SK-N-SH treated with all-trans-retinoic acid at 6 μM for 48 hours (cell line): Measurements from ENCODE around the gene CRYBA1.

Experiments
- ATAC-seq: fragments of 200-7000 bp; cut with Tn5 transposase; 3 replicates; pipeline ENCODE4 v1.9.1; 2020; ENCODE audit warnings: mild to moderate bottlenecking, moderate library complexity
- ARNTL ChIP-seq: fragments of 450-650 bp; formaldehyde crosslinking; IDR thresholded peaks from 2 replicates; pipeline ENCODE4 v1.5.0; 2020; ENCODE audit warnings: low read depth, mild to moderate bottlenecking, moderate library complexity, borderline replicate concordance
- BACH2 ChIP-seq: fragments of 250-450 bp; sonication (Bioruptor Pico); IDR thresholded peaks from 2 replicates; pipeline ENCODE4 v1.9.0; 2021; ENCODE audit warnings: mild to moderate bottlenecking, borderline replicate concordance
- CREB5 ChIP-seq: fragments of 250-450 bp; sonication (Bioruptor Pico); IDR thresholded peaks from 2 replicates; pipeline ENCODE4 v1.5.1; 2020; ENCODE audit warnings: low read depth, mild to moderate bottlenecking, moderate library complexity
- CSDC2 ChIP-seq: fragments of 250-450 bp; sonication (Bioruptor Pico); IDR thresholded peaks from 2 replicates; pipeline ENCODE4 v1.5.0; 2020; ENCODE audit warnings: mild to moderate bottlenecking, moderate library complexity
- CSRNP3 ChIP-seq: fragments of 250-450 bp; sonication (Bioruptor Pico); IDR thresholded peaks from 2 replicates; pipeline ENCODE4 v1.5.1; 2021; ENCODE audit warnings: mild to moderate bottlenecking, moderate library complexity
- ESRRG ChIP-seq: fragments of 250-450 bp; sonication (Bioruptor Pico); IDR thresholded peaks from 2 replicates; pipeline ENCODE4 v1.6.1; 2021; ENCODE audit warnings: mild to moderate bottlenecking
- GLIS3 ChIP-seq: fragments of 250-450 bp; sonication (Bioruptor Pico); IDR thresholded peaks from 2 replicates; pipeline ENCODE4 v1.5.0; 2020; ENCODE audit warnings: mild to moderate bottlenecking, moderate library complexity
- ISL1 ChIP-seq: fragments of 250-450 bp; sonication (Bioruptor Pico); IDR thresholded peaks from 2 replicates; pipeline ENCODE4 v2.1.2; 2022; ENCODE audit warnings: mild to moderate bottlenecking, moderate library complexity
- OSR1 ChIP-seq: fragments of 250-450 bp; sonication (Bioruptor Pico); IDR thresholded peaks from 2 replicates; pipeline ENCODE4 v1.8.0; 2022; ENCODE audit warnings: moderate library complexity, mild to moderate bottlenecking, inconsistent platforms
- POU6F1 ChIP-seq: fragments of 250-450 bp; sonication (Bioruptor Pico); IDR thresholded peaks from 2 replicates; pipeline ENCODE4 v1.8.0; 2021; ENCODE audit warnings: low read depth, mild to moderate bottlenecking, moderate library complexity, borderline replicate concordance
- PPARA ChIP-seq: fragments of 250-450 bp; sonication (Bioruptor Pico); IDR thresholded peaks from 2 replicates; pipeline ENCODE4 v1.5.0; 2020; ENCODE audit warnings: mild to moderate bottlenecking, borderline replicate concordance
- RARB ChIP-seq: fragments of 250-450 bp; sonication (Bioruptor Pico); IDR thresholded peaks from 2 replicates; pipeline ENCODE4 v1.8.0; 2021; ENCODE audit warnings: mild to moderate bottlenecking, moderate library complexity
- SNAI2 ChIP-seq: fragments of 250-450 bp; sonication (Bioruptor Pico); IDR thresholded peaks from 2 replicates; pipeline ENCODE4 v1.5.0; 2020; ENCODE audit warnings: mild to moderate bottlenecking, moderate library complexity
- TCF4 ChIP-seq: fragments of 250-450 bp; sonication (Bioruptor Pico); IDR thresholded peaks from 2 replicates; pipeline ENCODE4 v1.8.0; 2021; ENCODE audit warnings: mild to moderate bottlenecking, moderate library complexity, borderline replicate concordance
- TOX ChIP-seq: fragments of 250-450 bp; sonication (Bioruptor Pico); IDR thresholded peaks from 2 replicates; pipeline ENCODE4 v1.8.0; 2021; ENCODE audit warnings: mild to moderate bottlenecking, moderate library complexity, borderline replicate concordance
- TSHZ2 ChIP-seq: fragments of 250-450 bp; sonication (Bioruptor Pico); IDR thresholded peaks from 2 replicates; pipeline ENCODE4 v1.5.0; 2020; ENCODE audit warnings: mild to moderate bottlenecking, moderate library complexity
- ZC3H10 ChIP-seq: fragments of 250-450 bp; sonication (Bioruptor Pico); IDR thresholded peaks from 2 replicates; pipeline ENCODE4 v1.5.1; 2021; ENCODE audit warnings: mild to moderate bottlenecking, moderate library complexity
- ZFP3 ChIP-seq: fragments of 250-450 bp; sonication (Bioruptor Pico); IDR thresholded peaks from 2 replicates; pipeline ENCODE4 v1.5.0; 2020; ENCODE audit warnings: mild to moderate bottlenecking, moderate library complexity
- ZFP30 ChIP-seq: fragments of 450-650 bp; formaldehyde crosslinking; IDR thresholded peaks from 2 replicates; pipeline ENCODE4 v1.5.0; 2022; ENCODE audit warnings: mild to moderate bottlenecking, moderate library complexity
- ZNF565 ChIP-seq: fragments of 450-650 bp; formaldehyde crosslinking; conservative IDR thresholded peaks from 2 replicates; pipeline ENCODE4 v1.5.0; 2020; ENCODE audit warnings: low read depth, mild to moderate bottlenecking, moderate library complexity
- ZNF70 ChIP-seq: fragments of 450-650 bp; formaldehyde crosslinking; IDR thresholded peaks from 2 replicates; pipeline ENCODE4 v1.5.0; 2020; ENCODE audit warnings: mild to moderate bottlenecking, moderate library complexity
- ZNF8 ChIP-seq: fragments of 450-650 bp; formaldehyde crosslinking; IDR thresholded peaks from 2 replicates; pipeline ENCODE4 v1.5.0; 2020; ENCODE audit warnings: mild to moderate bottlenecking, moderate library complexity

CRYBA1 gene

GRCh38 chr17:29247219-29247618 is 560 bp downstream of the CRYBA1 start:
- TF ChIP-seq OSR1 (CRISPR knock-in tag) (no peak), TCF4 (CRISPR knock-in tag) (no peak), GLIS3 (no peak)
- no peak for ATAC-seq

GRCh38 chr17:29248845-29249244 is 2.2 kb downstream of the CRYBA1 start:
- ATAC-seq, result no peak
- TF ChIP-seq ARNTL (CRISPR knock-in tag) (no peak), ZC3H10 (no peak), POU6F1 (CRISPR knock-in tag) (no peak), CSDC2 (CRISPR knock-in tag) (no peak), ESRRG (CRISPR knock-in tag) (no peak), CSRNP3 (CRISPR knock-in tag) (no peak), OSR1 (CRISPR knock-in tag) (no peak), RARB (CRISPR knock-in tag) (no peak), ZNF565 (CRISPR knock-in tag) (no peak)

GRCh38 chr17:29250666-29251065 is 4.0 kb downstream of the CRYBA1 start:
- TF ChIP-seq CSDC2 (CRISPR knock-in tag), result no peak
- TF ChIP-seq OSR1 (CRISPR knock-in tag), result no peak
- TF ChIP-seq CREB5 (CRISPR knock-in tag), result no peak
- TF ChIP-seq RARB (CRISPR knock-in tag), result no peak
- TF ChIP-seq TOX (CRISPR knock-in tag), result no peak
- TF ChIP-seq ESRRG (CRISPR knock-in tag), result no peak
- no peak for TF ChIP-seq ZNF8 (CRISPR knock-in tag)
- no peak for TF ChIP-seq TSHZ2 (CRISPR knock-in tag)
- no peak for TF ChIP-seq ZNF70
- no peak for TF ChIP-seq ZNF565 (CRISPR knock-in tag)
- no peak for TF ChIP-seq SNAI2 (CRISPR knock-in tag)
- no peak for TF ChIP-seq ZFP3 (CRISPR knock-in tag)
- TF ChIP-seq ZC3H10, result no peak
- TF ChIP-seq GLIS3, result no peak
- TF ChIP-seq PPARA (CRISPR knock-in tag), result no peak
- TF ChIP-seq, all 23 proteins: peak for 0
- peak; percentile 26; the same call in 2 of the 3 replicates for ATAC-seq

- ATAC-seq, result no peak
- TF ChIP-seq ISL1 (CRISPR knock-in tag) (no peak), ZC3H10 (no peak), ARNTL (CRISPR knock-in tag) (no peak), ZNF70 (no peak), CSDC2 (CRISPR knock-in tag) (no peak), ZFP3 (CRISPR knock-in tag) (no peak), TSHZ2 (CRISPR knock-in tag) (no peak), CSRNP3 (CRISPR knock-in tag) (no peak), SNAI2 (CRISPR knock-in tag) (no peak), BACH2 (no peak), ZNF565 (CRISPR knock-in tag) (no peak), GLIS3 (no peak), POU6F1 (CRISPR knock-in tag) (no peak), ZFP30 (CRISPR knock-in tag) (no peak), OSR1 (CRISPR knock-in tag) (no peak), TCF4 (CRISPR knock-in tag) (no peak)
Observed at GRCh38 chr17:29251184-29251583, 4.5 kb downstream of the CRYBA1 start.
